GM10266 (cell line): Measurements from ENCODE around the gene C12orf54.
"Not testable (repeated sequence)": the region's sequence is repeated elsewhere in the genome, so short reads cannot be mapped to it uniquely, and the experiment has no call there.

Experiments used
- DNase-seq: peaks from one replicate; pipeline ENCODE4 v3.0.0; 2012; ENCODE audit errors: extremely low spot score
- TF ChIP-seq, protein P1 (sequence below): IDR thresholded peaks from 2 replicates; pipeline ENCODE4 v1.5.1; 2012; ENCODE audit warnings: mild to moderate bottlenecking, low read depth; ENCODE audit not compliant: control insufficient read depth, insufficient read depth; ENCODE audit errors: missing control alignments

Gene C12orf54

DNA sequence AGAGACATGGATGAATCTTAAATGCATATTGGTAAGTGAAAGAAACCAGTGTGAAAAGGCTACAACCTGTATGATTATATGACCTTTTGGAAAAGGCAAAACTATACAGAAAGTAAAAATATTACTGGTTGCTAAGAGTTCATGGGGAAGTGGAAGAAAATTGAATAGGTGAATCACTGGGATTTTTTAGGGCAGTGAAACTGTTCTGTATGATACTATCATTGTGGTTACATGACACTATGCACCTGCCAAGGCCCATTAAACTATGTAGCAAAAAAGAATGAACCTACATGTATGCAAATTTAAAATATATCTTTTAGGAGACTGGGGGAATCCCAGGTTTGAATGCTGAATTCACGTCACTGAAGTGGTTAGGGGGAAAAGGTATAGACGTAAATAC, 30.6 kb downstream of the C12orf54 start:
- TF ChIP-seq, protein P1, sequence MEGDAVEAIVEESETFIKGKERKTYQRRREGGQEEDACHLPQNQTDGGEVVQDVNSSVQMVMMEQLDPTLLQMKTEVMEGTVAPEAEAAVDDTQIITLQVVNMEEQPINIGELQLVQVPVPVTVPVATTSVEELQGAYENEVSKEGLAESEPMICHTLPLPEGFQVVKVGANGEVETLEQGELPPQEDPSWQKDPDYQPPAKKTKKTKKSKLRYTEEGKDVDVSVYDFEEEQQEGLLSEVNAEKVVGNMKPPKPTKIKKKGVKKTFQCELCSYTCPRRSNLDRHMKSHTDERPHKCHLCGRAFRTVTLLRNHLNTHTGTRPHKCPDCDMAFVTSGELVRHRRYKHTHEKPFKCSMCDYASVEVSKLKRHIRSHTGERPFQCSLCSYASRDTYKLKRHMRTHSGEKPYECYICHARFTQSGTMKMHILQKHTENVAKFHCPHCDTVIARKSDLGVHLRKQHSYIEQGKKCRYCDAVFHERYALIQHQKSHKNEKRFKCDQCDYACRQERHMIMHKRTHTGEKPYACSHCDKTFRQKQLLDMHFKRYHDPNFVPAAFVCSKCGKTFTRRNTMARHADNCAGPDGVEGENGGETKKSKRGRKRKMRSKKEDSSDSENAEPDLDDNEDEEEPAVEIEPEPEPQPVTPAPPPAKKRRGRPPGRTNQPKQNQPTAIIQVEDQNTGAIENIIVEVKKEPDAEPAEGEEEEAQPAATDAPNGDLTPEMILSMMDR, result no peak
- peak; percentile 52 for DNase-seq

DNA sequence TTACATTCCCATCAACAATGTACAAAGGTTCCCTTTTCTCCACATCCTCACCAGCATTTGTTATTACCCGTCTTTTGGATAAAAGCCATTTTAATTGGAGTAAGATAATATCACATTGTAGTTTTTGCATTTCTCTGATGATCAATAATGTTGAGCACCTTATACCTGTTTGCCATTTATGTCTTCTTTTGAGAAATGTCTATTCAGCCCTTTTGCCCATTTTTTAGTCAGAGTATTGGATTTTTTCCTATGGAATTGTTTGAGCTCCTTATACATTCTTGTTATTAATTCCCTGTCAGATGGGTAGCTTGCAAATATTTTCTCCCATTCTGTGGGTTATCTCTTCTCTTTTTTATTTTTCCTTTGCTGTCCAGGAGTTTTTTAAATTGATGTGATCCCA, 32.4 kb downstream of the C12orf54 start:
- DNase-seq, result no peak
- TF ChIP-seq, protein P1, result no peak

DNA sequence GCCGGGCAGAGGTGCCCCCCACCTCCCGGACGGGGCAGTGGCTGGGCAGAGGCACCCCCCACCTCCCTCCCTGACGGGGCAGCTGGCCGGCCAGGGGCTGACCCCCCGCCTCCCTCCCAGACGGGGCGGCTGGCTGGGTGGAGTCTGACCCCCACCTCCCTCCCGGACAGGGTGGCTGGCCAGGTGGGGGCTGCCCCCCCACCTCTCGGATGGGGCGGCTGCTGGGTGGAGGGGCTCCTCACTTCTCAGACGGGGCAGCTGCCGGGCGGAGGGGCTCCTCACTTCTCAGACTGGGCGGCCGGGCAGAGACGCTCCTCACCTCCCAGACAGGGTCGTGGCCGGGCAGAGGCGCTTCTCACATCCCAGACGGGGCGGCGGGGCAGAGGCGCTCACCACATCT, 38.1 kb downstream of the C12orf54 start:
- DNase-seq, result not testable (repeated sequence)

DNA sequence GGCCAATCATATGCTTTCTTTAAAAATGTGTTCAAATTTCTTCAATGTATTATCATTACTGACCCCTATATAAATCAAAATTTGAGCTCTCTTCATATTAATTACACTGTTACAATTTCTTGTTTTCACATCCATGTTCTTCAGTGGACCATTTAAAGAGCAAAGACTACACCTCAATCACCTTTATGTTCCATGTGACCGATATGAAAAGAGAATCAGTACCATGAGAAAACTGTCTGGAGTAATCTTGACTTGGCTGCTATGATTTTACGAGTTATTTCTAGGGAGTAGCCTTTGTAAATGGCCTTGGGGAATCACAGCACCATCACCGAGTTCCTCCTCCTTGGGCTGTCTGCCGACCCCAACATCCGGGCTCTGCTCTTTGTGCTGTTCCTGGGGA, 43.0 kb downstream of the C12orf54 start, which contains the start of gene OR8S1:
Gene OR8S1, plus strand, starts transcription at position 301 of the 400 bp plus-strand sequence. Its CDS starts 0 bp downstream, at position 301.
- TF ChIP-seq, protein P1, result no peak
- no peak for DNase-seq

DNA sequence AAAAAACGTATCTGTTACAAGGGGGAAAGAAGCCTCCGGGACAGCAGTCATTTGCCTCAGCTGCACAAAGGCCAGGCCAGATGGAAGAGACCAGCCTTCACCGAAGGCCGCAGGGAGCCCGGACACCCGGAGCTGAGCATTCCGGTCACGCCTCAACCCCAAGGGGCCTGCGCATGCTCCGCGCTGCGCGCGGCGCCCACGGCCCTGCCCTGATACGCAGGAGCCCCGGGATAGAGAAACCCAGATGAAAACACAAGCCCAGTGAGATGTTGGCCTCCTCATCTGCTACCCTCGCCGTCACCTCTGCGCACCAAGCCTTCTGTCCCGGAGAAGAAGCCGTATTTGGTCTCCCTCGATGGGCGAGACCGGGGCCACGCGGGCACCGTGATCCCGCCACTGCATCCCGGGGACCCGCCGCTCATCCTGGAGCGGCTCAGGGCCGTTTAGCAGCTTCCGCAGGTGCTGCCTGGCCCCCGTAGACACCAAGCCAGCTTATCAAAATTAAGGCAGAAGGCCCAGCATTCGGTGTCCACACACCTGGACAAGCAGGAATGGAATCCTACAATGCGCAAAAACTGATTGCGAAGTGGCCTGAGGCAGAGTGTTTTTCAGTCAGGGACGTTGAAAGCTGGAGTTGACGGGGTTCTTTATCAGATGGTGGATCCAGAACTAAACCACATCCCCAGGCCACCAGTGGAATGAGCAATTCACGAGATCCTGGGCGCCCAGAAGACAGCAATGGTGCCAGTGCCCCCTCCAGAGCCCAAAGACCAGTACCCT, 45.8 kb downstream of the C12orf54 start:
- TF ChIP-seq, protein P1, result no peak

DNA sequence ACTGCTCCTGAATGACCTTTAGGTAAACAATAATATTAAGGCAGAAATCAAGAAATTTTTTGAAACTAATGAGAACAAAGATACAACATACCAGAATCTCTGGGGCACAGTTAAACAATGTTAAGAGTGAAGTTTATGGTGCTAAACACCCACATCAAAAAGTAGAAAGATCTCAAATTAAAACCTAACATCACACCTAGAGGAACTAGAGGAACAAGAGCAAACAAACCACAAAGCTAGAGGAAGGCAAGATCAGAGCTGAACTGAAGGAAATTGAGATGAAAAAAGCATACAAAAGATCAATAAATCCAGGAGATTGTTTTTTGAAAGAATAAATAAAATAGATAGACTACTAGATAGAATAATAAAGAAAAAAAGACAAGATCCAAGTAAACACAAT, 50.3 kb downstream of the C12orf54 start:
- TF ChIP-seq, protein P1, result no peak
- no peak for DNase-seq

More for the DNA sequence above, 45.8 kb downstream of the C12orf54 start:
- no peak for DNase-seq

DNA sequence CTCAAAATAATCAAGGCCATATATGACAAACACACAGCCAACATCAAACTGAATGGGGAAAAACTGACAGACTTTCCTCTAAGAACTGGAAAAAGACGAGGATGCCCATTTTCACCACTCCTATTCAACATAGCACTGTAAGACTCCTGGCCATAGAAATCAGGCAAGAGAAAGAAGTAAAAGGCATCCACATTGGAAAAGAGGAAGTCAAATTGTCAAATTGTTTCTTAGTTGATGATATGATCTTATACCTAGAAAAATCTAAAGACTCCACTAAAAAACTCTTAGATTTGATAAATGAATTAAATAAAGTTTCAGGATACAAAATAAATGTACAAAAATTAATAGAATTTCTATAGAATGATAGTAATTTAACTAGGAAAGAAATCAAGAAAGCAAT, 54.3 kb downstream of the C12orf54 start:
- TF ChIP-seq, protein P1, result no peak
- DNase-seq, result no peak
